NT2/D1 (cell line): ENCODE data around the gene ANO5.

Source experiments
- YY1 ChIP-seq: IDR thresholded peaks from 2 replicates; pipeline ENCODE4 v1.6.1; 2011; ENCODE audit not compliant: insufficient read length, insufficient read depth
- ZNF274 ChIP-seq: IDR thresholded peaks from 2 replicates; pipeline ENCODE4 v1.6.1; 2011; ENCODE audit warnings: mild to moderate bottlenecking, low read depth, low read length

DNA sequence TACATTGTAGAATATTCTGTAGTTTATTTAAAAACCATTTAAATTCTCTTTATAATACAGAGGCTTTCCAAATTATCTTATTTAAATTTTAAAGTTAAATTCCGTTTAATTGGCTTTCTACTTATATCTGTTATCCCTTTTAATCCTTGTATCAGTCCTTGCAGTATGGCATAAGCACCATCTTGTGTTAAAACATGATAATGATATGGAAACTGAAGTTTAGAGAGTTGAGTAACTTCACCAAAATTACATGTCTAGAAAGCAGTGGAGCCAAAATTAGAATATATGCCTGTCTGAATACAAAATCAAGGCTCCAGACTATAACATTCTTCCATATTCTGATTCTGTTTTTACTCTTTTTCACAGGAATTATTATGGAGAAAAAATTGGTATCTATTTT is 57.0 kb downstream of the ANO5 start:
- TF ChIP-seq YY1 (no peak), ZNF274 (no peak)
